Activated CD4-positive, CD25-positive, alpha-beta regulatory T cell (primary cell): ENCODE measurements around the gene IGSF5.
A peak's percentile ranks its signal among the peaks of the same experiment; 100 is the strongest.
"Not testable (repeated sequence)": the region's sequence is repeated elsewhere in the genome, so short reads cannot be mapped to it uniquely, and the experiment has no call there.

Experiments
- DNase-seq, 4 experiments: peaks; one replicate each; lab custom pipeline; 2025; lab: John Stamatoyannopoulos, UW

IGSF5 gene

DNA sequence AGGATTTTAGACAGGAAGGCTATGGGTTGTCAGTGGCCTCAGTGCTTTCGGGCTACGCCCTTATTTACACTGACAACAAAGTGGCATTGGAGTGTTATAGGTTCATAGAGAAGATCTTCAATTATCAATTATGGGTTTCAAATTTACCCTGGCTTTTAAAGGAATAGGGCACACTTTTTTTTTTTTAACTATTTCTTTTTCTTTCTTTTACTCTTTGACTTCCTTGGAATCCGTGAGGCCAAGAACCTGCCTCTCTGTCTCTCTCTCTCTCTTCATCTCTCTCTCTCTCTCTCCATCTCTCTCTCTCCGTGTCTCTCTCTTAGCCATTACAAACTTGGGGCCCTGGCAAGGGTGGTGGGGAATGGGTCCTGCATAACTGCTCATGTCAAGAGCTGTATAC is at the start of gene IGSF5:
TSS of gene IGSF5 (plus strand) at position 301 of the 400 bp plus-strand sequence. CDS start 327 bp downstream, outside the sequence.
- not testable (repeated sequence) for DNase-seq

GRCh38 chr21:39696196-39696595 is 48.8 kb upstream of the IGSF5 start:
- no peak for DNase-seq

DNA sequence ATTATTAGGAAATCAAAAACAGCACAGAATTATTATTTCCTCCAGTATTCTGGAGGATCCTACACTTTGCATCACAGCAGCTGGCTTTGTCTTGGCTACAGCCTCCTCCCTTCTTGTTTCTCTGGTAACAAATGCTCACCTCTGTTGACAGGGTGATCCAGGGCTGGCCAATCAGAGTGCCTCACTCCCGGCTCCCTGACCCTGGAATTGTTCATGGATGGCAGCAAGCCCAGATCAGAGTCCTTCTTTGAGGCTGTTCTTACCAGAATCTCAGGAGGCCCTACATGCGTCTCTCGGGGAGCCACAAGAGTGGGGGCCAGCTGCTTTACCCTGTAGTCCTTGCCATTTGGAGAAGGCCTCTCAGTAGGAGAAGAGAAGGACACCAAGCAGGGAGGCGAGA is 48.4 kb upstream of the IGSF5 start:
- DNase-seq = no peak

GRCh38 chr21:39700318-39700717 is 44.7 kb upstream of the IGSF5 start:
- no peak for DNase-seq

DNA sequence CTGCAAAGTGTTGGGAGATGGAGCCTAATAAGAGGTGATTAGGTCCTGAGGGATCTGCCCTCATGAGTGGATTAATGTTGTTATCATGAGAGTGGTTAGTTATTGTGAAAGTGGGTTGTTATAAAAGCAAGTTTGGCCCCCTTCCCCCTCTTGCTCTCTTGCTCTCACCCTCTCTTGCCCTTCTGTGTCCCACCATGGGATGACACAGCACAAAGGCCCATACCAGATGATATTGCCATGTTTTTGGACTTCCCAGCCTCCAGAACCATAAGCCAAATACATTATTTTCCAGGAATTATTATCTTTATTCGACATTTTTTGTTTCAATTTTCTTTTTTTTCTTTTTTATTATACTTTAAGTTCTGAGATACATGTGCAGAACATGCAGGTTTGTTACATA is 41.4 kb upstream of the IGSF5 start:
- DNase-seq = no peak

DNA sequence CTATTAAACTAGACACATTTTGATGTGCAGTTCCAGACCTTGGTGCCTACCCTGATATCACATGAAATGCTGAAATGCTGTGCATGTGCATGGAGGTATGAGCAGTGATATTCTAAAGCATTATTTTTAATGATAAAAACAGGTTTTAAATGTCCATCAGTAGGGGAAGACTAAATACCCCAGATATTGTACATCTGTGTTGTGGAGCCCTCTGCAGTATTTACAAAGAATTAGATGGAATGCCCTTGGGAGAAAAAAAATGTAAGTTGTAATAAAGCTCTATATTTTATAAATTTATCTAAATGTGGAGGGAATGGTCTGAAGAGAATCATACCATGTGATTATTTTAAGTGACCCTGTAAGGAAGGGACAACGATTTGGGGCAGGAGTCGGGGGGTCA is 39.1 kb upstream of the IGSF5 start:
- no peak for DNase-seq

- DNase-seq = no peak
Measured at GRCh38 chr21:39707316-39707715, 37.7 kb upstream of the IGSF5 start.

GRCh38 chr21:39710866-39711265 is 34.1 kb upstream of the IGSF5 start:
- DNase-seq = no peak

- DNase-seq = no peak
Measured at GRCh38 chr21:39712273-39712672, 32.7 kb upstream of the IGSF5 start.

- DNase-seq = no peak
Measured at GRCh38 chr21:39712976-39713375, 32.0 kb upstream of the IGSF5 start.

- no peak for DNase-seq
Measured at GRCh38 chr21:39713905-39714304, 31.1 kb upstream of the IGSF5 start.

DNA sequence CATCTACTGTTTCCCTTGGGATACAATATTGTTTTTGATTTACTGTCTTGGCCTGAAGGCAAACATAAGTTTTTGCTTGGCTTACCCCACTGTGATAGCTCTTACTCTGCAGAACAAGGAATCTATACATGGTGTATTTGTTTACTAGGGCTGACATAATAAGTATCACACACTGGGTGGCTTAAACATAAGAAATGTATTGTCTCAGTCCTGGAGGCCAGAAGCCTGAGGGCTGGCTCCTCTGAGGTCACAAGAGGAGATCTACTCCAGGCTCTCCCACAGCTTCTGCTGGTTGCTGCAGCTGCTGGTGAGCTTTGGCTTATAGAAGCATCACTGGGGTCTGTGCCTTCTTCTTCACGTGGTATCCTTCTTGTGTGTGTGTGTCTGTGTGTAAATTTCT is 30.7 kb upstream of the IGSF5 start:
- no peak for DNase-seq

DNA sequence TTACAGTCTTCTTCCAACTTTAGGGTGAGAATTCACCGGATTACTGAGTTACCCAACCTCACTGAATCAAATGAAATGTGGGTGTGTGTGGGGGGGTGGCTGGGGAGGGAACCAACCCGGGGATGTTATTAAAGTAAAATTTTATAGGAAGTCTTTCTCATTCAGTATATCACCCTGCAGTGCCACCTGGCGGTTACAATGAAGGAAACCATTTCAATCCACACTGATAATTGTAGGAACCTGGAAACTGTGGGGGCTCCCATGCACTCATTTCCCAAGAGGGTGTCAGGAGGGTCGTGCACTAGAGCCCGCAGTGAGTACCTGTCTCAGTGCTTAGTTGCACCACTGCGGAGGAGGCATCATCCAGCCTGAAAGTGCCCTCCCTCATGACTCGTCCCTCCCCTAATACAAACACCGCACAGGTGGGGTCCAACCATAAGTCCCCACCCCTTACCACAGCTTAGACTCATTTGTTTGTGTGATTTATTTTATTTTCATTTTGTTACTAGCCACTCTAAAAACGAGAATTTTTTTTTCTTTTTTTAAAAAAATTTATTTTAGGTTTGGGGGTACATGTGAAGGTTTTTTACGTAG is 29.1 kb upstream of the IGSF5 start:
- peak in 1 of 4 experiments; percentile 11 for DNase-seq

DNA sequence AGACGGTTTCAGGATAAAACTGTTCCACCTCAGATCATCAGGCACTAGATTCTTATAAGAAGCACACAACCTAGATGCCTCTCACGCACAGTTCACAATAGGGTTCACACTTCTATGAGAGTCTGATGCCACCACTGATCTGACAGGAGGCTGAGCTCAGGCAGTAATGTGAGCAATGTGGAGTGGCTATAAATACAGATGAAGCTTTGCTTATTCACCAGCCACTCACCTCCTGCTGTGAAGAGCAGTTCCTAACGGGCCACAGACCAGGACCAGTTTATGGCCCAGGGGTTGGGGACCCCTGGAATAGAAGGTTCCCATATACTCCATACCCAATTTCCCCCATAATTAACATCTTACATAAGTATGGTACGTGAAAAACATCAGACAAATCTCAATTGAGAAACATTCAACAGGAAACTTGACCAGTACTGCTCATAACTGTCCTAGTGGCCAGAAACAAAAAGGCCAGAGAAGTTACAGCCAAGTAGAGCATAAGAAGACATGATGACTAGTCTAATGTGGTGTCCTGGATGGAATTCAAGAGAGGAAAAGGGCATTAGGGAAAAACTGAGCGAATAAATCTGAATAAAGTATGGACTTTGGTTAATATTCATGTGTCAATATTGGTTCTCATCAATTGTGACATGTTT is 24.7 kb upstream of the IGSF5 start:
- no peak for DNase-seq

GRCh38 chr21:39721885-39722284 is 23.1 kb upstream of the IGSF5 start:
- no peak for DNase-seq

DNA sequence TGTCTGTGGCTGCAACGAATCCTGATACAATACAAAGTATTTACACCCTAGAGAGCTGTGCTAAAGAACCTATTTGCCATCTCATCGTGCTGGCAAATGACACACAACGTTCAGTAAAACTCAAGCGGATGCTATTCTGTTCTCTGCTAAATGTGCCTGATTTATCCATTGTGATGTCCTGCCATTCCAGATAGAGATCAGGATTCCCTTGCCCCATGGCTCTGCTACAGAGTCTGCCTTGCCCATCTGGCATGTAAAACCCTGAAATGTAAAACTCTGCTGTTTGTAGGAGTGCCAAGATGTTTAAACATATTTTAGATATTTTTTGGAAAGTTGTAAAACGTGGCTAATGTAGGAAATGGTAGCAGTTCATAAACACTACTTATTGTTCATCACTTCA is 20.0 kb upstream of the IGSF5 start:
- DNase-seq = no peak

- no peak for DNase-seq
Measured at GRCh38 chr21:39726133-39726532, 18.9 kb upstream of the IGSF5 start.

DNA sequence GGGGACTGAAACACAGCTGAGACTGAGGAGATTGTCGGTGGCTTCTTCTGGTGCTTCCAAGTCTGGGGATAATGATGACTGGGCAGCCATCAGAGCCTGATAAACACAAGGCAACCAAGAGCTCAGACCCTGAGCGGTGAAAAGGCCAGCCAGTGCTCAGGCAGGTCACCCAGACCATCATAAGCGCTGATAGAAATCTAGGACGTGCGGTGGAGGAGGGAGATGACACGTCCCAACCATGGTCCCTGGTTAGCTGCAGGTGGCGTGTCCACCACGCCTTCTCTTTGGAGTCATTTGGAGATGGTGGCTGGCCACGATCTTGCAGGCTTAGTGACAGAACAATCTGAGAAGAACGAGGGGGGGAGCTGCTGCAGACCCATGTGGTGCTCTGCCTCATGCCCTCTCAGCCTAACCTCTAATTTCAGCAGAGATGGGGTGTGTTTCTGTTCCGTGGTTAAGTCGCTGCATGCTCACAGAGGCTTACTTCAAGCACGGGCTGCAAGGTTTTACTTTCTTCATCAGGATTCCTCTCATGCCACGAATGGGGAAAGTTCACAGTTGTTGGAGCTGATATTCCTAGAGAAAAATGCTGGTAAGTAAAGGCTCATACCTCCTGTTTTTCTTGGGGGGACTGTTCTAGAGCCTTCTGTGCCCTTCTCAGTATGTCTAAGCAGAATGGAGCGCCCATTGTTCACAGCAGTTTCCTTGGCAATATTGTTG is 17.4 kb upstream of the IGSF5 start:
- DNase-seq = no peak

DNA sequence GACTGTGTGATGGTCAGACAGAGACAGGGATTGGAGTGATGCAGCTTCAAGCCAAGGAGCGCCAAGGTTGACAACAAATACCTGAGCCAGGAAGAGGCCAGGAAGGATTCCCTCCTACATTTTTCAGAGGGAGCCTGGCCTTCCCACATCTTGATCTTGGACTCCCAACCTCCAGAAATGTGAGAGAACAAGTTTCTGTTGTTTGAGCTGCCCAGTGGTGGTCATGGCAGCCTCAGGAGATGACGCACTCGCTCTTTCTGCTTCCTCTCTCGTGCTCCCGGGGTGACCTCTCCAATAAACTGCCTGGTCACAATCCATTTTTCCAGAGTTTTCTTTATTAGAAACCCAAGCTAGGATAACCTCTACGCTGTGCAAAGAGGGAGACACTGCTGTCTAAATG is 16.6 kb upstream of the IGSF5 start:
- DNase-seq = no peak

DNA sequence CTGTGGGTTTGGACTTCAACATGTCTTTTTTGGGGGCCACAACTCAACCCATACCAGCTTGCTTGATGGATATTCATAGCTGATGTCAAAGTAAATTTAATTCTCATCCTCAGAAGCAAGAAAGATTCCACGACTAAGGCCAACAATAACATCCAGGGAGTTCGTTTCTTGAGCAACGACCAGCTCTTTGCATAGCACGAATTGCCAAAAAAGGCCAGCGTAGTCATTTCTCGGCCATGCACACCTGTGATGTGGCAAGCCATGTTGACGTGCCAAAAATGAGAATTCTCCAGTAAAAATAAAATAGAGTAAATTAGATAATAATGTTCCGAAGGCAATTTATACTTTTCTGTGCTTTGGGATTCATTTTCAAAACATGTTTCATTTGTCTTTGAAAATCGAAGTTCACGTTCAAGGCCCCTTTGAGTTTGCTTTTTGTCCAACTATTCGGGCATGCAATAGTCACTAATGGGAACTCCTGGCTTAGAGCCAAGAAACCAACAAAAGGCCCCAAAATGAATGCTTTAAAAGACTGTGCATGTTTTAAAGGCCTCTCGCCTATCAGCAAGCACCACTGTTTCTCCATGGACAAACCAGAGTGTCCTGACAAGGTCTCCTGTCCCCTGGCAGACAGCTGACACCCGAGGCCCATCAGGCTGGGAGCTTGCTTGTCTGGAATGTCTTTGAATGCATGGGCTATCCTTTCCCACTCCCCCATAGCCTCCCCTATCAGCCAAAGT is 14.4 kb upstream of the IGSF5 start:
- DNase-seq = no peak

GRCh38 chr21:39736716-39737115 is 8.3 kb upstream of the IGSF5 start:
- no peak for DNase-seq

- DNase-seq = no peak
Measured at GRCh38 chr21:39737376-39738000, 7.5 kb upstream of the IGSF5 start.
